GM12892 (cell line): ENCODE data around the gene PRLR.

Experiments
- POLR2A ChIP-seq: IDR thresholded peaks from 2 replicates; pipeline ENCODE4 v1.6.1; 2011; ENCODE audit warnings: low read depth, low read length, control low read depth
- TAF1 ChIP-seq: IDR thresholded peaks from 2 replicates; pipeline ENCODE4 v1.6.1; 2011; ENCODE audit warnings: low read depth, mild to moderate bottlenecking, control low read depth, low read length, borderline replicate concordance

DNA sequence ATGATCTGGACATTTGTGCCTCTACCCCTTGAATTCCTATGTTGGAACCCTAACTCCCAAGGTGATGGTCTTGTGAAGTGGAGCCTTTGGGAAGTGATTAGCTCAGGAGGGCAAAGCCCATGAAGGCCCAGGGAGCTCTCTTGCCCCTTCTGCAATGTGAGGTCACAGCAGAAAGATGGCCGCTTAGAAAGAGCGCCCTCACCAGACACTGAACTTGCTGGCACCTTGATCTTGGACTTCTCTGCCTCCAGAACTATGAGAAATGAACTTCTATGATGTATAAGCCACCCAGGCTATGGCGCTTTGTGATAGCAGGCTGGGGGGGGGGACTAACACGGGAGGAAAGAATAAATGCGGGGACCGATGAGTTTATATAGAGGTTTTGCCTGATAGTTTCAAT is 227.8 kb downstream of the PRLR start:
- TF ChIP-seq POLR2A (no peak), TAF1 (no peak)
